ENCODE results near the gene PRDM16.
"Not testable (repeated sequence)": the region's sequence is repeated elsewhere in the genome, so short reads cannot be mapped to it uniquely, and the experiment has no call there.

The PRDM16 gene

DNA sequence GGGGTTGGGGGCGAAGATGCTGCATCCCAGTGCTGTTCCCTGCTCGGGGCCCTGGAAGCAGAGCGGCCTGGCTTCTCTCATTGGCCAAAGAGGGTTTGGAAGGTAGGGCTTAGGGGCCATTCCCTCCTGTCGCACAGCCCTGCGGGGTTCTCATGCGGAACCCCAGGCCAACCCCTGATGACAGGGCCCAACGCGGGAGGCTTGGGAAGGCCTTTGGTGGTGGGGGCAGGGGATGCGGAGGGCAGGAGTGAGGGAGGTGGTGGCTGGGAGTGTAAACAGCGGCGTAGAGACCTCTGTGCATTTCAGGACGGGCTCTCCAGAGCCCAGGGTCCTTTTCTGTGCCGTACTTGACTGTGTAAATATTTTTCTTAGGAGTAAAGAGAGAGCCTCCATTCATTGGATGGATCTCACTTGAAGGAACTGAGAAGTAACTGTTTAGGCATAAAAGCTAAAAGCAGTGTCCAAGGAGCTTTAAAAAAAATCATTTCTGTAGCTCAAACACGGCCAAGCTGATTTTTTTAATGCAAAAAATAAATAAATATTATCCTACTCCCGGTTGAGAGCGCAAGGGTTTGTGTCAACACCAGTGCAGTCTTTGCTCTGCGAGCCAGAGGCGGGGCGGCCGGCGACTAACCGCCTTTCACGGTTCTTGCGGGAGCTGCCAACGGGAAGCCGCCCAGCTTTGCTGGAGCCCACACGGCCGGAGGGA, 169.1 kb downstream of the PRDM16 start:
- no peaks in the 10 kb centered on the region for H3K79me2 ChIP-seq (ENCODE audit: insufficient read depth, low read length)
- H3K9ac ChIP-seq (ENCODE audit: low read depth, low read length) = no peak overlapping the region
- H3K36me3 ChIP-seq (ENCODE audit: insufficient read depth, low read length) = no peaks in the 10 kb centered on the region
- H3K4me3 ChIP-seq (ENCODE audit: low read depth in 1 of 2, low read length in 2 of 2) = no peak overlapping the region
- H4K20me1 ChIP-seq (ENCODE audit: insufficient read depth, low read length) = 0 out of 2 replicates have a peak, but pooled peaks cover 4% of the 10 kb centered on the region
- H3K4me2 ChIP-seq (ENCODE audit: insufficient read depth, low read length) = no peak overlapping the region
- no peak for TF ChIP-seq EZH2 (IDR thresholded peaks at IDR 0.05; ENCODE audit: borderline replicate concordance, low read depth, low read length, severe bottlenecking)
- TF ChIP-seq, protein P1, sequence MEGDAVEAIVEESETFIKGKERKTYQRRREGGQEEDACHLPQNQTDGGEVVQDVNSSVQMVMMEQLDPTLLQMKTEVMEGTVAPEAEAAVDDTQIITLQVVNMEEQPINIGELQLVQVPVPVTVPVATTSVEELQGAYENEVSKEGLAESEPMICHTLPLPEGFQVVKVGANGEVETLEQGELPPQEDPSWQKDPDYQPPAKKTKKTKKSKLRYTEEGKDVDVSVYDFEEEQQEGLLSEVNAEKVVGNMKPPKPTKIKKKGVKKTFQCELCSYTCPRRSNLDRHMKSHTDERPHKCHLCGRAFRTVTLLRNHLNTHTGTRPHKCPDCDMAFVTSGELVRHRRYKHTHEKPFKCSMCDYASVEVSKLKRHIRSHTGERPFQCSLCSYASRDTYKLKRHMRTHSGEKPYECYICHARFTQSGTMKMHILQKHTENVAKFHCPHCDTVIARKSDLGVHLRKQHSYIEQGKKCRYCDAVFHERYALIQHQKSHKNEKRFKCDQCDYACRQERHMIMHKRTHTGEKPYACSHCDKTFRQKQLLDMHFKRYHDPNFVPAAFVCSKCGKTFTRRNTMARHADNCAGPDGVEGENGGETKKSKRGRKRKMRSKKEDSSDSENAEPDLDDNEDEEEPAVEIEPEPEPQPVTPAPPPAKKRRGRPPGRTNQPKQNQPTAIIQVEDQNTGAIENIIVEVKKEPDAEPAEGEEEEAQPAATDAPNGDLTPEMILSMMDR (IDR thresholded peaks at IDR 0.05; ENCODE audit: borderline replicate concordance, extremely low read depth, low read length, poor library complexity, severe bottlenecking) = no peak
- ATAC-seq (ENCODE audit: insufficient read depth, low read depth) = no peak
- H3K27me3 ChIP-seq (ENCODE audit: insufficient read depth, low read length, poor library complexity) = no peaks in the 10 kb centered on the region
- no peaks in the 10 kb centered on the region for H3K4me1 ChIP-seq (ENCODE audit: insufficient read depth, low read length)
- no peaks in the 10 kb centered on the region for H3K9me3 ChIP-seq (ENCODE audit: insufficient read depth, low read length, severe bottlenecking)
- H3K27ac ChIP-seq (ENCODE audit: low read length) = no peak overlapping the region
- DNase-seq = no peak
- no peak overlapping the region for H2AFZ ChIP-seq (ENCODE audit: low read depth, low read length)

DNA sequence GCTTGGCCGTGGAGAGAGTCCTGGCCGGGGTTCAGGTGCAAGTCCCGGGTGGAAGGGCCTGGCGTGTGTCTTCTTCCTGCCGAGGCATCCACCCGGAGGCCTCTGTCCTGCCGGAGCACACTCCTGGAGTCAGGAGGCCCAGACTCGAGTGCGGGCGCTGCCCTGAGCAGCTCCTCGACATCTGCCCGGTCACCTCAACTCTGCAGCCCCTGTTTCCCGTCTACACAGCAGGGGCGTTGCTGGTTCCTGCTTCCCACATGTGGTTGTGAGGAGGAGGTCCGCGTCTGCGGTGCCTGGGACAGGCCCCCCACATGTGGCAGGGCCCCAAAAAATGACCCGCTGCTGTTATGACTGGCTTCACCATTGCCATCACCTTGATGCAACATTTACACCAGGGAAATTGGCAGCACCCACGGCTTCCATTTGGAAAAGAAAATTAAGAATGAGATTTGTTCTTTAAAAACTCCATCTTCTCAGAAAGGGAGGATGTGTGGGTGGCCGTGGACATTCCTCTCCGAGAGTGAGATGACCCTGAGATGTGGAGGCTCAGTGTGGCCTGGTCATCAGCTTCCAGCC, 169.8 kb downstream of the PRDM16 start:
- H4K20me1 ChIP-seq (ENCODE audit: insufficient read depth, low read length) = 0 out of 2 replicates have a peak, but pooled peaks cover 4% of the 10 kb centered on the region
- H3K79me2 ChIP-seq (ENCODE audit: insufficient read depth, low read length) = no peaks in the 10 kb centered on the region
- H3K27ac ChIP-seq (ENCODE audit: low read length) = no peak overlapping the region
- no peak overlapping the region for H3K9ac ChIP-seq (ENCODE audit: low read depth, low read length)
- no peak overlapping the region for H3K4me3 ChIP-seq (ENCODE audit: low read depth in 1 of 2, low read length in 2 of 2)
- ATAC-seq (ENCODE audit: insufficient read depth, low read depth) (no peak), DNase-seq (no peak)
- no peaks in the 10 kb centered on the region for H3K27me3 ChIP-seq (ENCODE audit: insufficient read depth, low read length, poor library complexity)
- H3K4me1 ChIP-seq (ENCODE audit: insufficient read depth, low read length) = no peaks in the 10 kb centered on the region
- no peaks in the 10 kb centered on the region for H3K9me3 ChIP-seq (ENCODE audit: insufficient read depth, low read length, severe bottlenecking)
- no peak overlapping the region for H2AFZ ChIP-seq (ENCODE audit: low read depth, low read length)
- no peak overlapping the region for H3K4me2 ChIP-seq (ENCODE audit: insufficient read depth, low read length)
- no peaks in the 10 kb centered on the region for H3K36me3 ChIP-seq (ENCODE audit: insufficient read depth, low read length)
- no peak for TF ChIP-seq EZH2 (IDR thresholded peaks at IDR 0.05; ENCODE audit: borderline replicate concordance, low read depth, low read length, severe bottlenecking)
- TF ChIP-seq, protein P1 (IDR thresholded peaks at IDR 0.05; ENCODE audit: borderline replicate concordance, extremely low read depth, low read length, poor library complexity, severe bottlenecking) = no peak

DNA sequence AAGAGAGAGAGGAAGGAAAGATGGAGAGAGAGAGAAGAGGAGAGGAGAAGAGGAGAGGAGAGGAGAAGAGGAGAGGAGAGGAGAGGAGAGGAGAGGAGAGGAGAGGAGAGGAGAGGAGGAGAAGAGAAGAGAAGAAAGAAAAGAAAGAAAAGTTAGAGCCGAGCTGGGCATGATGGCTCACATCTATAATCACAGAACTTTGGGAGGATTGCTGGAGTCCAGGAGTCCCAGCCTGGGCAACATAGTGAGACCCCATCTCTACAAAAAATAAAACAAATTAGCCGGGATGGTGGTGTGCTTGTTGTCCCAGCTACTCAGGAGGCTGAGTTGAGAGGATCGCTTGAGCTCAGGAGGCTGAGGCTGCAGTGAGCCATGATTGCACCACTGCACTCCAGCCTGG, 171.0 kb downstream of the PRDM16 start:
- H2AFZ ChIP-seq (ENCODE audit: low read depth, low read length); ATAC-seq (ENCODE audit: insufficient read depth, low read depth); H3K27ac ChIP-seq (ENCODE audit: low read length); H3K4me2 ChIP-seq (ENCODE audit: insufficient read depth, low read length); H3K27me3 ChIP-seq (ENCODE audit: insufficient read depth, low read length, poor library complexity); DNase-seq; H3K36me3 ChIP-seq (ENCODE audit: insufficient read depth, low read length); H3K4me1 ChIP-seq (ENCODE audit: insufficient read depth, low read length); H3K9ac ChIP-seq (ENCODE audit: low read depth, low read length); H3K4me3 ChIP-seq (ENCODE audit: low read depth in 1 of 2, low read length in 2 of 2); H3K79me2 ChIP-seq (ENCODE audit: insufficient read depth, low read length); H3K9me3 ChIP-seq (ENCODE audit: insufficient read depth, low read length, severe bottlenecking); H4K20me1 ChIP-seq (ENCODE audit: insufficient read depth, low read length): not testable (repeated sequence)

DNA sequence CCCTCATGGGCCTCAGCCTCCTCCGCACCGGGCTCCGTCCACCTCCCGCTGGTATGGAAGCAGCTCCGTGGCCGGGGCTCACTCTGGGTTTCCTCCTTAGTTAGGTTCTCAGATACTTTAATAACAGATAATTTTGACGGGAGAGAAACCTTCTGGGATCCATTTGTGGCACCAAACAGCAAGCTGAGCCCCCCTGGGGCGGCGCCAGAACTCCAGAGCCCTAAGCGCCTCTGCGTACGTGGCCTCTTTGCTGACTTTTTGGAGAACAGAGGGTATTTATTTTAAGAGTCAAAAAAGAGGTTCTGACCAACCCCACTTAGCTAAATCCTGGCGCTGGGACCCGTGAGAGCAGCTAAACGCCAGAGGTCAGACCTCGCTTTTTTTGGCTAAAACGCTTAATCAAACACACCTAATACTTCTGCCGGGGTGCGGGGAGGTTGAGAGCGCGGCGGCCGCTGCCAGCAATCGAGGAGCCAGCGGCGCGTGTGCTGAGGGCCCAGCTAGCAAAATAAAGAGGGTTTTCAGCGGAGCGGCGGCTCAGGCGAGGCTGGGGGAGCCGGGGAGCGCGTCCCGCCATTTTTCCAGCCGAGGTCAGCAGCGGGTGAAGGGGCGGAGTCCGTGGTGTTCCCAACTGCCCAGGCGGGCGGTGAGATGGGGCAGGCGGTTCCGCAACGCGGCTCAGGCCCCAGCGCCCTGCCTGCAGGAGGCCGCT, 171.7 kb downstream of the PRDM16 start:
- Histone ChIP-seq H2AFZ (ENCODE audit: low read depth, low read length) (no peak overlapping the region), H3K27ac (ENCODE audit: low read length) (no peak overlapping the region), H3K4me2 (ENCODE audit: insufficient read depth, low read length) (no peak overlapping the region), H3K27me3 (ENCODE audit: insufficient read depth, low read length, poor library complexity) (no peaks in the 10 kb centered on the region), H3K9ac (ENCODE audit: low read depth, low read length) (no peak overlapping the region), H3K36me3 (ENCODE audit: insufficient read depth, low read length) (no peaks in the 10 kb centered on the region), H3K4me3 (ENCODE audit: low read depth in 1 of 2, low read length in 2 of 2) (no peak overlapping the region), H4K20me1 (ENCODE audit: insufficient read depth, low read length) (no peaks in the 10 kb centered on the region), H3K4me1 (ENCODE audit: insufficient read depth, low read length) (no peaks in the 10 kb centered on the region), H3K79me2 (ENCODE audit: insufficient read depth, low read length) (no peaks in the 10 kb centered on the region), H3K9me3 (ENCODE audit: insufficient read depth, low read length, severe bottlenecking) (no peaks in the 10 kb centered on the region)
- DNase-seq = no peak
- ATAC-seq (ENCODE audit: insufficient read depth, low read depth) = no peak
- TF ChIP-seq, protein P1 (IDR thresholded peaks at IDR 0.05; ENCODE audit: borderline replicate concordance, extremely low read depth, low read length, poor library complexity, severe bottlenecking) = no peak
- TF ChIP-seq EZH2 (IDR thresholded peaks at IDR 0.05; ENCODE audit: borderline replicate concordance, low read depth, low read length, severe bottlenecking) = no peak
